CD4-positive, alpha-beta T cell treated with Interferon gamma for 1 hour (primary cell): Measurements from ENCODE around the gene MS4A6A.
"Not testable (repeated sequence)": the region's sequence is repeated elsewhere in the genome, so short reads cannot be mapped to it uniquely, and the experiment has no call there.

ENCODE experiments used
- DNase-seq: peaks from one replicate; pipeline ENCODE4 v3.0.0-alpha.2; 2020

The MS4A6A gene

GRCh38 chr11:60182541-60183330, at the start of gene MS4A6A:
TSS of gene MS4A6A (minus strand) at chr11:60183083. CDS start at chr11:60181727, 1,356 bp downstream.
- no peak for DNase-seq

DNA sequence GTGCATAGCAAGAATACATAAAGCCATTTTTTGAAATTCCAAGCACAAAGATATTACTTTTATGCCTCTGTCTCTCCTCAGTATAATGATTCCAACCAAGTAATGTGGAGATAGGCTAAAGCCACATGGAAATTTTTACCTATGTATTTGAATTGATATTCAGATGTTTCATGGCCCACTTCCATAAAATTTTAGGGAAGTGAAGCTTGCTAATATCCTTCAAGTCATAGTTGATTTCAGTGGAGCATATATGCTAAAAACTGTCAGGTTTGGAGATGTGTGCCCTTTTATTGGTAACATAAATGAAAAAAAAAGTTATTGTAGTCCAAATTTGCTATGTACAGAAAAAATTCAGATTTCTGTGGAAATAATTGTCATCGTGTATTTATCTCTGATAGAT, 47.8 kb upstream of the MS4A6A start:
- DNase-seq, result no peak

DNA sequence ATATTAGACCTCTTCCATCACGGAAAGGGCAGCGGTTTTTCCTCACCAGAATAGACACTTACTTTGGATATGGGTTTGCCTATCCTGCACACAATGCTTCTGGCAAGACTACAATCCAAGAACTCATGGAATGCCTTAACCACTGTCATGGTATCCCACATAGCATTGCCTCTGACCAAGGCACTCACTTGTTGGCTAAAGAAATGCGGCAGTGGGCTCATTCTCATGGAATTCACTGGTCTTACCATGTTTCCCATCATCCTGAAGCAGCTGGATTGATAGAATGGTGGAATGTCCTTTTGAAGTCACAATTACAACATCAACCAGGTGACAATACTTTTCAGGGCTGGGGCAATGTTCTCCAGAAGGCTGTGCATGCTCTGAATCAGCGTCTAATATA, 39.3 kb upstream of the MS4A6A start:
- no peak for DNase-seq

GRCh38 chr11:60221692-60222091, 38.8 kb upstream of the MS4A6A start:
- DNase-seq, result no peak

- DNase-seq, result no peak
Measured at GRCh38 chr11:60221181-60221580, 38.3 kb upstream of the MS4A6A start.

DNA sequence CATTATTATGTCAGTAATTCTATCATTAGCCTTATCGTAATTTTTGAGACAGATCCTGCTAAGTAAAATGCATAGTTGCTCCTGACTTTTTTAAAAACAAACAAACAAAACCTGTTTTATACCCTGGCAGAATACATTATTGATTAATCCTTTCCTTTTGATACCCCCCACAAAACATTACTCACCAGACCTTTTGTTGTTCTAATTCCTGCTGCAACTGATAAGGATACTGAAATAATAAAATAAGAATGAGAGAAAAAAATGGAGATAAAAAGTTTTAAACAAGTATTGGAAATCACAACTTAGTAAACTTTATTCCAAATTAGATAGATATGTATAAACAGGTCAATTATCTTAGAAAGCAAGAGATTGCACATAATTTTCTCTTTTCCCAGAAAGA, 31.5 kb upstream of the MS4A6A start:
- DNase-seq, result no peak

DNA sequence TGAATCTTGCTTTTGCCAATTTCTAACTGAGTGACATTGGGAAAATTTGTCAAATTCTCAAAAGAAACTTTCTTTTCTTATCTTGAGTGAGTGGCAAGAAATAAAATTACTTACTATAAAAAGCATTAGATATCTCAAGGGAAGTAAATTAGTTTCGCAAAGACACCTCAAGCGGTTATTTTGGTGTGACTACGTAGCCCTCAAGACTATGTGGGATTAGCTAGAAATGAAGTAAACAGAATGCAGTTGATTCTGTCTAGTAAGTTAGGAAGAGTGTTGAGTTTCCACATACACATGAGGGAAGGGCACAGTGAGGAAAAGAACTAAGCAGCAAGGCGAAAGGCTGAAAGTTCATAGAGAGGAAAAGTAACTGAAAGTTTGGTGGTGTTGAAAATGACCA, 28.3 kb upstream of the MS4A6A start:
- DNase-seq, result no peak

DNA sequence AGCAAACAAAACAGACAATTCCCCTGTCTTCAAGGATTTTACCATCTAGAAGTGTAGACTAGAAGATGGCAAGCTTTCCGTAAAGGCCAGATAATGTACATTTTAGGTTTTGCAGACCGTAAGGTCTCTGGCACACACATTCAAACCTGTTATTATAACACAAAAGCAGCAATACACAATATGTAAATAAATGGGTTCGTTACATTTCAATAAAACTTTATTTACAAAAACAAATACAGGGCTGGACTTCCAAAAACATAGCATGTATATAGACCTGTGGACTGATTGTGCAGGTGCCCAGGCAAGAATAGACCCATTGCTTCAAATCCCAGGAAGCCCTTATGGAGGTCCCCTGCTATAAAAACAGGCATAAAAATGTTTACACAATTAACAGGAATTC, 27.1 kb upstream of the MS4A6A start:
- no peak for DNase-seq

- DNase-seq, result no peak
Measured at GRCh38 chr11:60208951-60209350, 26.1 kb upstream of the MS4A6A start.

DNA sequence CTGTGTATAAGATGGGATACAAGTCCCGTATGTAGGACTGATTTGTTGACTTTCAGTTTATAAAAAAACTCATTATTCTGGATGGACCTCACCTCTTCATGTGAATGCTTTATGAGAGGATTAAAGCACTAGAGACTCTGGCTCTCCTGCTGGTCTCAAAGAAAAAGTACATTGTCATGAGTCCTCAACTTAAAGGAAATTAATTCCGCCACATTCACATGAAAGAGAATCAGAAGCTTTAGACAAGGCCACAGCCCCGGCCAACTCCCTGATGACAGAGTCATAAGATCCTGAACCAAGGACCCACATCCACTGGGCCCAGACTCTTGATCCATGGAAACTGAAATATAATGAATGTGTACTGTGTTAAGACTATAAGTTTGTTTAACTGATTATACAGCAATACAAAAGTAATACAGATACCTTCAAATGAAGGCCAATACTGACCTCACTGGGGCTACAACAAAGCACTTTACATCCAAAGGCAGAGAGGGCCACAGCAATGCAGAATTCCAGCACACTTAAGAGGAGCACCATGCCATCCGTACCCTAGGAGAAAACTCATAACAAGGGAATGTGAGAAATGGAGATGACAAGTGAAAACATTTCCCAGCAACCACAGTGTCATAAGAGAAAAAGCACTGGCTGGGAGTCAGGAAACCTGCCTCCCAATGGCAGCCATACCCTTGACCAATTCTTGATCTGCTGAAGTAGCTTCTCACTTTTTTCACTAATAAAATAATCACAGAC, 25.4 kb upstream of the MS4A6A start:
- DNase-seq, result no peak

DNA sequence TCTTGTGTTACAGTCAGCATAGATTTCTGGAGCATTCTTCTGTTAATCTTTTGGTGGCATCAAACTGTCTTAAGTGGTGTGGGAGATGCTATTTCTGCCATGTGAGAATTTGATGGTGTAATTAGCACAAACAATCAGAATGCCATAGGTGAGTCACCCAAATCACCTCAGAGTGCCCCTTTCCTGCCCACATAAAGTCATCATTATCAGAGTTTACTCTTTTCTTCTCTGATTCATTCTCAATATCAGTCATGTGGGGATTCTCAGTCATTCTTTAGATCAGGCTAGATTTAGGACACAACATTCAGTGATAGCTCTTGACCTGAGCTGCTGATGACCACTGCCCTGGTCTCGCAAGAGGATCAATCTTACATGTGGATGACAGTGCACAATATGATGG, 23.7 kb upstream of the MS4A6A start:
- no peak for DNase-seq

- no peak for DNase-seq
Measured at GRCh38 chr11:60204922-60205321, 22.0 kb upstream of the MS4A6A start.

DNA sequence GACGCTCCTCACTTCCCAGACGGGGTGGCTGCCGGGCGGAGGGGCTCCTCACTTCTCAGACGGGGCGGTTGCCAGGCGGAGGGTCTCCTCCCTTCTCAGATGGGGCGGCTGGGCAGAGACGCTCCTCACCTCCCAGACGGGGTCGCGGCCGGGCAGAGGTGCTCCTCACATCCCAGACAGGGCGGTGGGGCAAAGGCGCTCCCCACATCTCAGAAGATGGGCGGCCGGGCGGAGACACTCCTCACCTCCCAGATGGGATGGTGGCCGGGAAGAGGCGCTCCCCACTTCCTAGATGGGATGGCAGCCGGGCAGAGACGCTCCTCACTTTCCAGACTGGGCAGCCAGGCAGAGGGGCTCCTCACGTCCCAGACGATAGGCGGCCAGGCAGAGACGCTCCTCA, 18.5 kb upstream of the MS4A6A start:
- DNase-seq, result not testable (repeated sequence)

- DNase-seq, result no peak
Measured at GRCh38 chr11:60197442-60197841, 14.6 kb upstream of the MS4A6A start.

- no peak for DNase-seq
Measured at GRCh38 chr11:60195923-60196368, 13.1 kb upstream of the MS4A6A start.

DNA sequence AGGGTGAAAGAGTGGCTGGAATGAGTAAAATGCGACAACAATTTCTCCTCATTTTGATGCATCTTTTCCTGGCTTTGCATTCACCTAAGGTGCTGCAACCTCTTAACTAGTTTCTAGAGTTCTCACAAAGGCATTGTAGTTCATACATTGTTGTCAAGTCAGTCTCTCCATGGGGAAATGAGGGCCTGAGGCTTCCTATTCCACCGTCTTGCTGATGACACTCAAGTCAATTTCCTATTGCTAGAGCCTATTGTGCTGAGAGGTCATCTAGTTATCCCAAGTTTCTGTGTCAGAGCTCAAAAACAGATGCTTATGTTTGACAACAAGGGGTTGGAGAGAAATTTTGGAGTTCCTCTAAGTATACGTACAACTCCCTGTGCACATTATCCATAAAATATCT, 11.6 kb upstream of the MS4A6A start:
- DNase-seq, result no peak

- DNase-seq, result peak; percentile 29
Measured at GRCh38 chr11:60193687-60194433, 11.0 kb upstream of the MS4A6A start.

DNA sequence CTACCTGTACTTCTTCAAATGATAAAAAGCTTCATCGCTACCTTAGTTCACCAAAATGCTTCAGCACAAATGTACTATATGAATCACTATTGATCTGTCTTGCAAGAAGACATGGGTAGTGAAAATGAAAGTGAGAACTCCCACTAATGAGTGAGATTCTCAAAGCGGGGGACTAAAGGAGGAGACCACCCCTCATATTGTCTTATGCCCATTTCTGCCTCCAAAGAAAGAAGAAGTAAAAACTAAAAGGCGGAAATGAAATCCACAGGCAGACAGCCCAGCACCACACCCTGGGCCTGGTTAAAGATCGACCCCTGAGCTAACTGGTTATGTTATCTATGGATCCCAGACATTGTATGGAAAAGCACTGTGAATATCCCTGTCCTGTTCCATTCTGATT, 9.7 kb upstream of the MS4A6A start:
- not testable (repeated sequence) for DNase-seq

DNA sequence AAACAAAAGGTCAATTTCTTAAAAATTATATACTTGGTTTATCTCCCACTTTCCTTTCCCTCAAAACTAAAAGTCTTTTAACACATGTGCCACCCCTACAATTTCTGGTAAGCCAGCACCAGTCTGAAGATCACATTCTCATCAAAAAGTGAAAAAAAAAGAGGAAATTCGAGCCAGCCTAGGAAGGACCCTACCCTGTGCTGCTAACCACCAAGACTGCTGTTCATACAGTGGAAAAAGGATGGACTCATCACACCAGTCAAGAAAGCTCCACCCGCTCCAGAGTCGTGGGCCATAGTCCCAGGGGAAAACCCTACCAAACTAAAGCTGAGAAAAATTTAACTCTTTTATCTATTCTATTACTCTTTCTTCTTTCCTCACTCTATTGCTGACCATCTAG, 5.6 kb upstream of the MS4A6A start:
- DNase-seq, result not testable (repeated sequence)

DNA sequence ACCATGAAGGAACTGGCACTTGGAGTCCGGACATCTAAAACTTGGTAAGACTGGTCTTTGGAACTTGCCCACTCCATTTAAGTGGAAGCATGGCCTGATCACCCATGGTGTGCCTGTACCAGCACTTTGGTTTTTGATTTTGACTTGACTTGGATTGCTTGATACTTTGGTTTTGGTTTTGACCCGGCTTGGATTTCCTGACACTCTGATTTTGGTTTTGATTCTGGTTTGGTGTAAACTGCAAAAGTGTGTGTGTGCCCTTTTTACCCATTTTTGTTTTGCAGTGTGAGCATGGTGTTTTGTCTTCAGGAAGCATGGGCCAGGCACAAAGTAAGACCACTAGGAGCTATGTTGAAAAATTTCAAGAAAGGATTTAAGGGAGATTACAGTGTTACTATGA, 3.2 kb upstream of the MS4A6A start:
- not testable (repeated sequence) for DNase-seq

GRCh38 chr11:60185512-60185827, 2.6 kb upstream of the MS4A6A start:
- DNase-seq, result not testable (repeated sequence)

DNA sequence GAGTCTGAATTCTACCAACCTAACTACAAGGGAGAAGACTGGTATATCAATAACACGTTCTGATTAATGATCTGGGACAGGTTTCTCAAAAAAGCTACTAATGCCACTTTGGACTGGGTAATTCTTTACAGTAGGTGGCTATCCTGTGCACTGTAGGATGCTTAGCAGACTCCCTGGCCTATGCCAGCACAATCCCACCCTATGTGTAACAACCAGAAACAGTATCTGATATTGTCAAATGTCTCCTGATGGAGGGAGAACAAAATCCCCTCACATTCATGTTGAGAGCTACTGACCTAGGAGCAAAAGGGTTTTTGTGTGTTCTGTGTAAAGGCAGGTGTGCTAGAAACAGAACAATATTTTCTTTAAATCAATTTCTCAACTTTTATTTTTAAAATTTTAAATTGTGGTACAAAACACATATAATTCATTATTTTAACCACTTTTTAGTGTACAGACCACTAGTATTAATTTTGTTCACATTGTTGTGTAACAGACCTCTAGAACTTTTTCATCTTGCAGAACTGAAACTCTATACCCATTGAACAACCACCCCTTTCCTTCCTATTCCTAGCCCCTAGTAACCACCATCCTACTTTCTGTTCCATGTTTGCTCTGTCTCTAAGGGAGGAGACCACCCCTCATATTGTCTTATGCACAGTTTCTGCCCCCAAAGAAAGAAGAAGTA, 2.1 kb upstream of the MS4A6A start:
- DNase-seq, result no peak

- no peak for DNase-seq
Measured at GRCh38 chr11:60183591-60184205, 815 bp upstream of the MS4A6A start.
